ENCODE results near the gene TTC16. TPM values are rescaled to one million over a fixed set of nuclear protein-coding genes. Genes with fewer than 3 reads are reported as not detected.

Gene TTC16
- total and polyA plus RNA-seq, 2 donors (not counting 3 experiments of a cell fraction or from before 2014, with no cell fraction given), result not detected

DNA sequence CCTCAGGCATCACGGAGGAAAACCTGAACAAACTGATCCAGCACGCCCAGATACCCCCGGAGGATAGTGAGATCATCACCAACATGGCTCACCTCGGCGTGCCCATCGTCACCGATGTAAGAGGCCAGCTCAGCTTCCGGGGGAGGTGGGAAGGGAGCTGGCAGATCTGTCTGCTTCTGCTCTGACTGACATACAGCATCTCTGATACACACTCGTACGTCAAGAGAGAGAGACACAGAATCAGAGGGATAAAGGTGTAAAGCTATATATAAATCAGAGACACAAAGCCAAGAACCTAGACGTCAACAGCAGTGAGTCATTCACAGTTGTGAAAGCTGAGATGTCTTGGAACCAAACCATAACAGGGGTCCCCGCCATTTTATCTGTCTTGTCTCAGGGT, 39.2 kb upstream of the TTC16 start:
- dilution Hi-C loops (cut with MboI; ENCODE audit: extremely low pct_ligation_motif_present, low sequenced_read_pairs), result no loop called here
- Histone ChIP-seq H3K9ac (replicated peaks; ENCODE audit: extremely low read depth, insufficient read depth, low read length) (no peak overlapping the region), H3K9me1 (replicated peaks; ENCODE audit: control insufficient read depth, extremely low read depth, insufficient read depth, low read length) (no peaks in the 10 kb centered on the region), H3K27me3 (ENCODE audit: control insufficient read depth in 2 of 2, insufficient read depth in 2 of 2, low read length in 2 of 2) (no peaks in the 10 kb centered on the region), H3K9me3 (replicated peaks; ENCODE audit: control insufficient read depth, insufficient read depth, low read length) (no peaks in the 10 kb centered on the region), H3K4me1 (ENCODE audit: control insufficient read depth, extremely low read depth, insufficient read depth, low read length) (no peaks in the 10 kb centered on the region), H3K36me3 (ENCODE audit: control insufficient read depth in 2 of 2, extremely low read depth in 1 of 2, insufficient read depth in 2 of 2, low read length in 2 of 2) (peaks cover 4 to 35% of the 10 kb centered on the region in 2 experiments), H3K79me2 (ENCODE audit: control insufficient read depth, insufficient read depth, low read length) (no peaks in the 10 kb centered on the region), H3K4me2 (ENCODE audit: insufficient read depth, low read length) (no peak overlapping the region), H2AFZ (ENCODE audit: low read depth, low read length) (no peak overlapping the region), H4K20me1 (replicated peaks; ENCODE audit: control insufficient read depth, extremely low read depth, insufficient read depth, low read length) (no peaks in the 10 kb centered on the region), H3K27ac (ENCODE audit: insufficient read depth, low read depth, low read length) (no peak overlapping the region), H3K4me3 (replicated peaks in 1 of 3; ENCODE audit: insufficient read depth in 1 of 3, low read depth in 1 of 3, low read length in 3 of 3) (no peak overlapping the region)
- TF ChIP-seq POLR2A (IDR thresholded peaks at IDR 0.05; ENCODE audit: low read depth, low read length), result no peak
- no peak for TF ChIP-seq EZH2 (IDR thresholded peaks at IDR 0.05; ENCODE audit: borderline replicate concordance, low read depth, low read length, severe bottlenecking)
- TF ChIP-seq MYC (IDR thresholded peaks at IDR 0.05; ENCODE audit: low read depth, low read length), result no peak
- no peak for TF ChIP-seq JUN (IDR thresholded peaks at IDR 0.05; ENCODE audit: borderline replicate concordance, insufficient read depth, insufficient read length, low read depth)
- TF ChIP-seq POLR2AphosphoS5 (IDR thresholded peaks at IDR 0.05; ENCODE audit: insufficient read depth, low read depth, low read length), result no peak
- no peak for TF ChIP-seq FOS (IDR thresholded peaks at IDR 0.05; ENCODE audit: borderline replicate concordance, insufficient read depth, low read length)
- no peak for TF ChIP-seq GATA2 (IDR thresholded peaks at IDR 0.05; ENCODE audit: insufficient read depth, insufficient read length, low read depth, low read length)
- TF ChIP-seq, protein P1, sequence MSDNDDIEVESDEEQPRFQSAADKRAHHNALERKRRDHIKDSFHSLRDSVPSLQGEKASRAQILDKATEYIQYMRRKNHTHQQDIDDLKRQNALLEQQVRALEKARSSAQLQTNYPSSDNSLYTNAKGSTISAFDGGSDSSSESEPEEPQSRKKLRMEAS (IDR thresholded peaks at IDR 0.05; ENCODE audit: insufficient read depth, insufficient read length), result no peak
- TF ChIP-seq, protein P2, sequence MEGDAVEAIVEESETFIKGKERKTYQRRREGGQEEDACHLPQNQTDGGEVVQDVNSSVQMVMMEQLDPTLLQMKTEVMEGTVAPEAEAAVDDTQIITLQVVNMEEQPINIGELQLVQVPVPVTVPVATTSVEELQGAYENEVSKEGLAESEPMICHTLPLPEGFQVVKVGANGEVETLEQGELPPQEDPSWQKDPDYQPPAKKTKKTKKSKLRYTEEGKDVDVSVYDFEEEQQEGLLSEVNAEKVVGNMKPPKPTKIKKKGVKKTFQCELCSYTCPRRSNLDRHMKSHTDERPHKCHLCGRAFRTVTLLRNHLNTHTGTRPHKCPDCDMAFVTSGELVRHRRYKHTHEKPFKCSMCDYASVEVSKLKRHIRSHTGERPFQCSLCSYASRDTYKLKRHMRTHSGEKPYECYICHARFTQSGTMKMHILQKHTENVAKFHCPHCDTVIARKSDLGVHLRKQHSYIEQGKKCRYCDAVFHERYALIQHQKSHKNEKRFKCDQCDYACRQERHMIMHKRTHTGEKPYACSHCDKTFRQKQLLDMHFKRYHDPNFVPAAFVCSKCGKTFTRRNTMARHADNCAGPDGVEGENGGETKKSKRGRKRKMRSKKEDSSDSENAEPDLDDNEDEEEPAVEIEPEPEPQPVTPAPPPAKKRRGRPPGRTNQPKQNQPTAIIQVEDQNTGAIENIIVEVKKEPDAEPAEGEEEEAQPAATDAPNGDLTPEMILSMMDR (IDR thresholded peaks at IDR 0.05; ENCODE audit: extremely low read depth in 1 of 2, insufficient read depth in 1 of 2, low read depth in 1 of 2, low read length in 2 of 2), result no peak
- no TSS peak for BruUV-seq (replicated peaks)
- intact Hi-C loops (cut with micrococcal nuclease), result no loop called here
- DNase-seq (ENCODE audit: low read depth, low spot score), result no peak
- ChIA-PET CTCF (interaction anchor here (1.7 kb wide), 1 partner anchor 58 kb away, joined by 5 read pairs; the partner anchor contains the start of gene TOR2A), POLR2A (no interaction called here)
- no peak for FAIRE-seq
